HFF-Myc (cell line): ENCODE measurements around the gene NYAP1.

Experiments used
- DNase-seq: peaks from one replicate; pipeline ENCODE4 v3.0.0-alpha.2; 2011; ENCODE audit warnings: low read depth; ENCODE audit errors: extremely low read depth
- H3K4me3 ChIP-seq: replicated peaks from 2 replicates; pipeline ENCODE4 v1.5.1; 2011; ENCODE audit warnings: low read depth, mild to moderate bottlenecking, control low read depth, low read length
- TF ChIP-seq, protein P1 (sequence below): IDR thresholded peaks from 2 replicates; pipeline ENCODE4 v1.5.1; 2012; ENCODE audit warnings: mild to moderate bottlenecking, low read depth, low read length, control low read depth; ENCODE audit errors: missing control alignments

NYAP1 gene

DNA sequence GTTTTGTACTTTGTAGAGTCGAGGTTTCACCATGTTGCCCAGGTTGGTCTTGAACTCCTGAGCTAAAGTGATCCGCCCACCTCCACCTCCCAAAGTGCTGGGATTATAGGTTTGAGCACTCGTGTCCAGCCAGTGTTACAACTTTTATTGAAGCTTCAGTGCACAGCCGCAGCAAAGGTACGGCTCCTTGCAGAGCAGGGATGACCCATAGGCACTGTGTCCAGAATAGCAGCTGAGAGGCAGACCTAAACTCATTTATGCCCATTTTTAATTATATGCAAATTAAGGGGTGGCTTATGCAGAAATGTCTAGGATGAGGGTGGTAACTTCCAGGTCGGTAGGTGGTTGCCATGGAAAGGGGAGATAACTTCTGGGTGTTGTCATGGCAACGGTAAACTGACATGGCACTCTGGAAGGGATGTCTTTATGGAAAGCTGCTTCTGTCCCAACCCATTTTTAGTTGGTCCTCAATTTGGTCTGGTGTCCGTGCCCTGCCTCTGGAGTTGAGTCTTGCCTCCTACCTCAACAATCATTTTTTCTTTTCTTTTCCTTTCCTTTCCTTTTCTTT is 22.7 kb downstream of the NYAP1 start:
- no peak for DNase-seq
- TF ChIP-seq, protein P1, sequence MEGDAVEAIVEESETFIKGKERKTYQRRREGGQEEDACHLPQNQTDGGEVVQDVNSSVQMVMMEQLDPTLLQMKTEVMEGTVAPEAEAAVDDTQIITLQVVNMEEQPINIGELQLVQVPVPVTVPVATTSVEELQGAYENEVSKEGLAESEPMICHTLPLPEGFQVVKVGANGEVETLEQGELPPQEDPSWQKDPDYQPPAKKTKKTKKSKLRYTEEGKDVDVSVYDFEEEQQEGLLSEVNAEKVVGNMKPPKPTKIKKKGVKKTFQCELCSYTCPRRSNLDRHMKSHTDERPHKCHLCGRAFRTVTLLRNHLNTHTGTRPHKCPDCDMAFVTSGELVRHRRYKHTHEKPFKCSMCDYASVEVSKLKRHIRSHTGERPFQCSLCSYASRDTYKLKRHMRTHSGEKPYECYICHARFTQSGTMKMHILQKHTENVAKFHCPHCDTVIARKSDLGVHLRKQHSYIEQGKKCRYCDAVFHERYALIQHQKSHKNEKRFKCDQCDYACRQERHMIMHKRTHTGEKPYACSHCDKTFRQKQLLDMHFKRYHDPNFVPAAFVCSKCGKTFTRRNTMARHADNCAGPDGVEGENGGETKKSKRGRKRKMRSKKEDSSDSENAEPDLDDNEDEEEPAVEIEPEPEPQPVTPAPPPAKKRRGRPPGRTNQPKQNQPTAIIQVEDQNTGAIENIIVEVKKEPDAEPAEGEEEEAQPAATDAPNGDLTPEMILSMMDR, result no peak
- H3K4me3 ChIP-seq, result no peak overlapping the region

DNA sequence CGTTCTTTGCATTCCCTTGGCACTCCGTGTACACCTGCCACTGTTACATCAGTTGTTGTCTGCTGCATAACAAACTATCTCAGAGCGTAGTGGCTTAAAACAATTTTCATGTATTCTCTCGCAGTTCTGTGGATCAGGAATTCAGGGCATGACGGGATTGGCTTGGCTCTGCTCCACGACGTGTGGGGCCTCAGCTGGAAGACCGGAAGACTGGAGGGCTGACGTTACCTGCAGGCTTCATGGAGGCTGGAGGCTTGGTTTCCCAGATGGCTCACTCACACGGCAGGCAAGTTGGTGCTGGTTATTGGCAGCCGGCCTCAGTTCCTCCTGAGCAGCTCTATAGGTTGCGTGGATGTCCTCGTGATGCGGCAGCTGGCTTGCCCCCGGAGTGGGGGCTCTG is 25.5 kb downstream of the NYAP1 start:
- H3K4me3 ChIP-seq, result no peak overlapping the region
- DNase-seq, result no peak

DNA sequence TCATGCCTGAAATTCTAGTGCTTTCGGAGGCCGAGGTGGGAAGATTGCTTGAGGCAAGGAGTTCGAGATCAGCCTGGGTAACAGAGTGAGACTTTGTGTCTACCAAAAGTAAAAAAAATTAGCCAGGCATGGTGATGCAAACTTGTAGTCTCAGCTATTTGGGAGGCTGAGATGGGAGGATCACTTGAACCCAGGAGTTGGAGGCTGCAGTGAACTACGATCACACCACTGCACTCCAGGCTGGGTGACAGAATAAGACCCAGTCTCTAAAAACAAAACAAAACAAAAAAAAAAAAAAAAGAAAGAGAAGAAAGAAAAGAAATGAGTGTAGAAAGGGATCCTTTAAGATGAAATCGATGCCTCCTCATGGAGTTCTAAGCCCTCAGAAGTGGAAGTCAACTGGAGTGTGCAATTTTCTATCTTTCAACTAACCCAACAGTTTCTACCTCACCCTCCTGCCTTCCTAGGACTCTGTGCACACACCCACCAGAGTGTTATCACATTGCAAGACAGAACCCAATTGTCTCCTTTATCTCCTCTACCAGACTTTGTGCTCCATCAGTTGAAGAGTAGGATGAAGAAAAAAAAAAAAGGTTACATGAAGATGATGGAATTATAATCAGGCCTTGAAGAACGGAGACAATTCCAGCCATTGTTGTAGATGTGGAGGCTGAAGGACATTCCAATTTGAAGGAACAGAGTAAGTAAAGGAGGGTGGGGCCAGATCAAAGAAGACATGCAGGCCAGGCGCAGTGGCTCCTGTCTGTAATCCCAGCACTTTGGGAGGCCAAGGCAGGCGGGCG is 26.9 kb downstream of the NYAP1 start:
- no peak overlapping the region for H3K4me3 ChIP-seq
- DNase-seq, result no peak
- TF ChIP-seq, protein P1, result no peak

More for the DNA sequence above, 25.5 kb downstream of the NYAP1 start:
- TF ChIP-seq, protein P1, result no peak

GRCh38 chr7:100513212-100513810 is 29.6 kb downstream of the NYAP1 start:
- no peak overlapping the region for H3K4me3 ChIP-seq
- no peak for DNase-seq
- TF ChIP-seq, protein P1, result no peak

DNA sequence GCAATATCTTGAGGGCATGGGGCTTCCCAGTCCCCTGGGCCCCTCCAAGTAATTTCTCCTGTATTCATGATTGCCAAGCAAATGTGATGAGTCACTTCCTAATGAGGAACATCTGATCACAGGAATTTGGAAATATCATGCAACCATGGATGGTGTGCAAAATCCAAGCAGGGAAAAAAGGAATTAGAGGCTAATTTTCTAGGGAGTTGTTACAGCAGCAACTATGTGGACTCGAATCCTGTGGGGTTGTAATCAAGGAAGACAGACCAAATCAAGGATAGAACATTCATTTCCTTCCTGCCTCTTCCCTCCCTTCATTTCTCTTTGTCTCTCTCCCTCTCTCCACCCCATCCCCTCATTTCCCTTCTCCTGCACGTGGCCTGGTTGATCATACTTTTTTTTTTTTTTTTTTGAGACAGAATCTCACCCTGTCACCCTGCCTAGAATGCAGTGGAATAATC is 31.4 kb downstream of the NYAP1 start:
- peak; percentile 72 for DNase-seq
- TF ChIP-seq, protein P1, result no peak
- H3K4me3 ChIP-seq, result no peak overlapping the region

GRCh38 chr7:100516135-100516812 is 32.5 kb downstream of the NYAP1 start:
- TF ChIP-seq, protein P1, result no peak
- DNase-seq, result peak; percentile 94
- H3K4me3 ChIP-seq, result no peak overlapping the region
